ENCODE measurements around the gene BPIFB6. TPM values are rescaled to one million over a fixed set of nuclear protein-coding genes. Genes with fewer than 3 reads are reported as not detected.

Gene BPIFB6
- total RNA-seq, 1 experiment from 2014 or later = not detected

DNA sequence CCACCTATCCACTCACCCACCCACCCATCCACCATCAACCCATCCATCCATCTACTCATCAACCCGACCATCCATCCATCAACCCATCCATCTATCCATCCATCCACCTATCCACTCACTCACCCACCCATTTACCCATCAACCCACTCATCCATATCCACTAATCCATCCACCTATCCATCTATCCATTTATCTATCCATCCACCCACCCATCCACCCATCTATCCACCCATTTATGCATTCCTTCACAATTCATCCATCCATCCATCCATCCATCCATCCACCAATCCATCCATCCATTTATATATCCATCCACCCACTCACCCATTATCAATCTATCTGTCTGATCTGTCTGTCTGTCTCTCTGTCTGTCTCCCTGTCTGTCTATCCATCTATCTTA is 62.1 kb downstream of the BPIFB6 start:
- TF ChIP-seq, protein P1, sequence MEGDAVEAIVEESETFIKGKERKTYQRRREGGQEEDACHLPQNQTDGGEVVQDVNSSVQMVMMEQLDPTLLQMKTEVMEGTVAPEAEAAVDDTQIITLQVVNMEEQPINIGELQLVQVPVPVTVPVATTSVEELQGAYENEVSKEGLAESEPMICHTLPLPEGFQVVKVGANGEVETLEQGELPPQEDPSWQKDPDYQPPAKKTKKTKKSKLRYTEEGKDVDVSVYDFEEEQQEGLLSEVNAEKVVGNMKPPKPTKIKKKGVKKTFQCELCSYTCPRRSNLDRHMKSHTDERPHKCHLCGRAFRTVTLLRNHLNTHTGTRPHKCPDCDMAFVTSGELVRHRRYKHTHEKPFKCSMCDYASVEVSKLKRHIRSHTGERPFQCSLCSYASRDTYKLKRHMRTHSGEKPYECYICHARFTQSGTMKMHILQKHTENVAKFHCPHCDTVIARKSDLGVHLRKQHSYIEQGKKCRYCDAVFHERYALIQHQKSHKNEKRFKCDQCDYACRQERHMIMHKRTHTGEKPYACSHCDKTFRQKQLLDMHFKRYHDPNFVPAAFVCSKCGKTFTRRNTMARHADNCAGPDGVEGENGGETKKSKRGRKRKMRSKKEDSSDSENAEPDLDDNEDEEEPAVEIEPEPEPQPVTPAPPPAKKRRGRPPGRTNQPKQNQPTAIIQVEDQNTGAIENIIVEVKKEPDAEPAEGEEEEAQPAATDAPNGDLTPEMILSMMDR (conservative IDR thresholded peaks at IDR 0.05) = no peak
- TF ChIP-seq EZH2 (IDR thresholded peaks at IDR 0.05; ENCODE audit: low read depth) = no peak
- peaks cover 22% of the 10 kb centered on the region for H3K27me3 ChIP-seq (ENCODE audit: insufficient read depth, low read depth)
- no peak for DNase-seq
- BruUV-seq (replicated peaks) = no TSS peak
- no peaks in the 10 kb centered on the region for H4K20me1 ChIP-seq (ENCODE audit: insufficient read depth)
- H3K4me2 ChIP-seq = no peak overlapping the region
- no peaks in the 10 kb centered on the region for H3K36me3 ChIP-seq (ENCODE audit: low read depth)
- no peaks in the 10 kb centered on the region for H3K9me2 ChIP-seq (ENCODE audit: insufficient read depth)
- ChIA-PET POLR2A (ENCODE audit: unreplicated experiment) (no interaction called here), CTCF (no interaction called here)
- no peak overlapping the region for H2AFZ ChIP-seq
- intact Hi-C loops (cut with micrococcal nuclease; ENCODE audit: unreplicated experiment) = no loop called here
- H3F3A ChIP-seq (ENCODE audit: insufficient read depth, low read depth) = no peaks in the 10 kb centered on the region
- H3K27ac ChIP-seq = no peak overlapping the region
- no peaks in the 10 kb centered on the region for H3K9me3 ChIP-seq (ENCODE audit: insufficient read depth, low read depth)
- H3K79me2 ChIP-seq (ENCODE audit: low read depth) = no peaks in the 10 kb centered on the region
- no peak overlapping the region for H3K4me3 ChIP-seq
- H3K4me1 ChIP-seq (replicated peaks; ENCODE audit: insufficient read depth) = no peaks in the 10 kb centered on the region

Other genes starting within 250 kb of the BPIFB6 start
- gene MAPRE1, start 211.7 kb upstream of the BPIFB6 start, total RNA-seq (2021) = 113 and 154 TPM in 2 replicates
- gene EFCAB8, start 172.7 kb upstream of the BPIFB6 start, total RNA-seq (2021) = 1.1 TPM in 1 of 2 replicates, not detected in the other
- gene SUN5, start 27.2 kb upstream of the BPIFB6 start, total RNA-seq (2021) = not detected in 2 replicates
- not detected in 2 replicates for gene BPIFB2, start 23.9 kb upstream of the BPIFB6 start, total RNA-seq (2021)
- gene BPIFB3, start 22.3 kb downstream of the BPIFB6 start, total RNA-seq (2021) = not detected in 2 replicates
- gene BPIFB4, start 48.0 kb downstream of the BPIFB6 start, total RNA-seq (2021) = not detected in 2 replicates
- gene BPIFA2, start 136.5 kb downstream of the BPIFB6 start, total RNA-seq (2021) = not detected in 2 replicates
- gene BPIFA3, start 185.7 kb downstream of the BPIFB6 start, total RNA-seq (2021) = not detected in 2 replicates
- gene BPIFA1, start 204.3 kb downstream of the BPIFB6 start, total RNA-seq (2021) = not detected in 2 replicates